Parathyroid adenoma (tissue), 2 donors: Measurements from ENCODE around the gene OR9Q1.

Experiments
- H2AFZ ChIP-seq: fragments of 300-600 bp; sonication (generic); one replicate; pipeline ENCODE4 v1.7.0; 2017; ENCODE audit warnings: antibody characterized with exemption, mild to moderate bottlenecking
- H3K27ac ChIP-seq: fragments of 300-600 bp; sonication (generic); one replicate; pipeline ENCODE4 v1.7.0; 2017
- H3K27me3 ChIP-seq: fragments of 300-600 bp; sonication (generic); one replicate; pipeline ENCODE4 v1.7.0; 2017; ENCODE audit warnings: low read length; ENCODE audit not compliant: control insufficient read depth, insufficient read depth
- H3K36me3 ChIP-seq: fragments of 300-600 bp; sonication (generic); one replicate; pipeline ENCODE4 v1.7.0; 2017; ENCODE audit warnings: low read length; ENCODE audit not compliant: control insufficient read depth, insufficient read depth
- H3K4me1 ChIP-seq: fragments of 300-600 bp; sonication (generic); one replicate; pipeline ENCODE4 v1.7.0; 2017; ENCODE audit warnings: control low read depth
- H3K4me2 ChIP-seq: fragments of 300-600 bp; sonication (generic); one replicate; pipeline ENCODE4 v1.7.0; 2017; ENCODE audit warnings: low read length
- H3K4me3 ChIP-seq: fragments of 300-600 bp; sonication (generic); one replicate; pipeline ENCODE4 v1.7.0; 2017; ENCODE audit warnings: low read depth, low read length
- H3K79me2 ChIP-seq: fragments of 300-600 bp; sonication (generic); one replicate; pipeline ENCODE4 v1.7.0; 2017; ENCODE audit warnings: control low read depth
- H3K9ac ChIP-seq: fragments of 300-600 bp; sonication (generic); one replicate; pipeline ENCODE4 v1.7.0; 2017; ENCODE audit warnings: mild to moderate bottlenecking
- H3K9me3 ChIP-seq: fragments of 300-600 bp; sonication (generic); one replicate; pipeline ENCODE4 v1.7.0; 2017; ENCODE audit warnings: low read length; ENCODE audit not compliant: control insufficient read depth
- TF ChIP-seq, protein P1 (sequence below): fragments of 300-600 bp; sonication (generic); IDR thresholded peaks from one replicate; pipeline ENCODE4 v1.7.0; 2017; ENCODE audit warnings: antibody characterized with exemption, mild to moderate bottlenecking
- donor health status: primary hyperparathyroidism.

OR9Q1 gene

DNA sequence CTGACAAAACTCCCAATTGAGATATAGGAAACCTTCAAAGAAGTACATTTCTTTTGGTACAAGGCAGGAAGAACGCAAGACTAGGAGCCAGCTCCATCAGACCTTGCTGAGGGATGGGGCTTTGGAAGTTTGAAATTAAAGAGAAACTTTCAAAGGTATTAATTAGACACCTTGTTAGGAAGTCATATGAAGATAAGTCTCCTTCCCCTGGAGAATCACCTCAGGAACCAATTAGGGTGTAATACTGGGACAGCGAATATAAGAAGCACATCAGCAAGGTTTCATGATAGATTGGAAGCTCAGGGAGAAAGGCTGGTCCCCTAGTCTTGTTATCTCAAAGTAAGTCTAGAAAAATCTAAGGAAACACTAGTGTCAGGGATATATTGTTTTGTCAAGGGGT, 165.1 kb downstream of the OR9Q1 start, which contains the start of gene OR9Q2:
Gene OR9Q2 (plus strand): TSS at position 301 of the 400 bp plus-strand sequence. CDS start 1,421 bp downstream, outside the sequence.
- Histone ChIP-seq H2AFZ (no peak within 1 kb of the TSS), H3K4me3 (no peak within 1 kb of the TSS), H3K79me2 (no peaks in the 10 kb centered on the region), H3K27ac (no peak within 1 kb of the TSS), H3K4me1 (no peaks in the 10 kb centered on the region), H3K27me3 (no peaks in the 10 kb centered on the region), H3K4me2 (no peak within 1 kb of the TSS), H3K9ac (no peak within 1 kb of the TSS), H3K9me3 (no peaks in the 10 kb centered on the region), H3K36me3 (no peaks in the 10 kb centered on the region)
- TF ChIP-seq, protein P1, sequence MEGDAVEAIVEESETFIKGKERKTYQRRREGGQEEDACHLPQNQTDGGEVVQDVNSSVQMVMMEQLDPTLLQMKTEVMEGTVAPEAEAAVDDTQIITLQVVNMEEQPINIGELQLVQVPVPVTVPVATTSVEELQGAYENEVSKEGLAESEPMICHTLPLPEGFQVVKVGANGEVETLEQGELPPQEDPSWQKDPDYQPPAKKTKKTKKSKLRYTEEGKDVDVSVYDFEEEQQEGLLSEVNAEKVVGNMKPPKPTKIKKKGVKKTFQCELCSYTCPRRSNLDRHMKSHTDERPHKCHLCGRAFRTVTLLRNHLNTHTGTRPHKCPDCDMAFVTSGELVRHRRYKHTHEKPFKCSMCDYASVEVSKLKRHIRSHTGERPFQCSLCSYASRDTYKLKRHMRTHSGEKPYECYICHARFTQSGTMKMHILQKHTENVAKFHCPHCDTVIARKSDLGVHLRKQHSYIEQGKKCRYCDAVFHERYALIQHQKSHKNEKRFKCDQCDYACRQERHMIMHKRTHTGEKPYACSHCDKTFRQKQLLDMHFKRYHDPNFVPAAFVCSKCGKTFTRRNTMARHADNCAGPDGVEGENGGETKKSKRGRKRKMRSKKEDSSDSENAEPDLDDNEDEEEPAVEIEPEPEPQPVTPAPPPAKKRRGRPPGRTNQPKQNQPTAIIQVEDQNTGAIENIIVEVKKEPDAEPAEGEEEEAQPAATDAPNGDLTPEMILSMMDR, result no peak

DNA sequence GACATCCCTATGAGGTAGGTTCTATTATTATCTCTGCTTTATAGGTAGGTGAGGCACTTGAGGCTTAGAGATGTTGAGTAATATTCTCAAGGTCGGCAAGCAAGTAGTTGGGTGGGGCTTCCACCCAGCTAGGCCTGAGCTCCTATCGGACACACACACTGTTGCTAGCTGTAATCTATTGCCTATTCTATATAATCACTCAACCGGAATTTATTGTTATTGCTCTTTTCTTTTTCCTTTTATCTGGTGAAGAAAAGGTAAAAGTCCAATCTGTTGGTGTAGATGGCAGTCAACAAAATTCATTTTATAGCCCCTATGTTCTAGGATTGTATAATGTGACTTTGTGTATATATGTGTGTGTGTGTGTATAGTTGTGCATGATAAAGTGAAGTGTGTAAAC, 168.5 kb downstream of the OR9Q1 start:
- no peaks in the 10 kb centered on the region for H3K36me3 ChIP-seq
- H2AFZ ChIP-seq, result no peak overlapping the region
- H3K4me3 ChIP-seq, result no peak overlapping the region
- no peak overlapping the region for H3K4me2 ChIP-seq
- no peaks in the 10 kb centered on the region for H3K27me3 ChIP-seq
- no peaks in the 10 kb centered on the region for H3K4me1 ChIP-seq
- H3K27ac ChIP-seq, result no peak overlapping the region
- H3K79me2 ChIP-seq, result no peaks in the 10 kb centered on the region
- TF ChIP-seq, protein P1, result no peak
- no peaks in the 10 kb centered on the region for H3K9me3 ChIP-seq
- H3K9ac ChIP-seq, result no peak overlapping the region

DNA sequence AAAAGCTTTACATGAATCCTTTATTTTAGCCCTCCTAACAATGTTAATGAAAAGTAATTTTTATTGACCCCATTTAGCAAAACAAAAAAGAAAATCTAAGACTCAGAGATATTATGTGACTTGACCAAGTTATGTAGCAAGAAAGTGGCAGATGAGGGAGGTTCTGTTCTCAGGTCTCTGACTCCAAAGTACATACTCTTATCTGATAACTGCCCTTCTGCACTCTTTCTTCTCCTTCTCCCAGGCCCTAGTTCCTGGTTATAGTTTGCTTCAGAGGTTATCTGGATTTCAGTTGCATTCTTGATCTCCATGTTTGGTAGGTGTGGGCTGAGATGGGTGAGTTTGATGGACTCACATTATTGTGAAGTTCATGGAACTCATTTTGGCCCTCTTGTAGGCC, 169.7 kb downstream of the OR9Q1 start:
- Histone ChIP-seq H3K9me3 (no peaks in the 10 kb centered on the region), H3K36me3 (no peaks in the 10 kb centered on the region), H3K27ac (no peak overlapping the region), H3K4me3 (no peak overlapping the region), H3K9ac (no peak overlapping the region), H3K79me2 (no peaks in the 10 kb centered on the region), H3K4me2 (no peak overlapping the region), H3K27me3 (no peaks in the 10 kb centered on the region), H3K4me1 (no peaks in the 10 kb centered on the region), H2AFZ (no peak overlapping the region)
- TF ChIP-seq, protein P1, result no peak

DNA sequence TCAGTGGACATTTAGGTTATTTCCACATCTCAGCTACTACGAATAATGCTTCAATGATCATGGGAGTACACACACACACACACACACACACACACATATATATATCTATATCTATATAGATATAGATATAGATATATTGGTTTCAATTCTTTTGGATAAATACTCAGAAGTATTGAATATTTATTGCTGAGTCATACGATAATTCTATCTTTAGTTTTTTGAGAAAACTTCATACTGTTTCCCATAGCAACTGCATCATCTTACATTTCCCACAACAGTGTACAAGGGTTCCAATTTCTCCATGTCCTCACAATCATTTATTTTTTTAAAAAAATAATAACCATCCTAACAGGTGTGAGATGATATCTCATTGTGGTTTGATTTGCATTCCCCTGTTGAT, 172.3 kb downstream of the OR9Q1 start:
- TF ChIP-seq, protein P1, result no peak
- Histone ChIP-seq H3K9me3 (no peaks in the 10 kb centered on the region), H3K4me3 (no peak overlapping the region), H3K79me2 (no peaks in the 10 kb centered on the region), H3K27me3 (no peaks in the 10 kb centered on the region), H3K9ac (no peak overlapping the region), H3K36me3 (no peaks in the 10 kb centered on the region), H2AFZ (no peak overlapping the region), H3K4me2 (no peak overlapping the region), H3K4me1 (no peaks in the 10 kb centered on the region), H3K27ac (no peak overlapping the region)

DNA sequence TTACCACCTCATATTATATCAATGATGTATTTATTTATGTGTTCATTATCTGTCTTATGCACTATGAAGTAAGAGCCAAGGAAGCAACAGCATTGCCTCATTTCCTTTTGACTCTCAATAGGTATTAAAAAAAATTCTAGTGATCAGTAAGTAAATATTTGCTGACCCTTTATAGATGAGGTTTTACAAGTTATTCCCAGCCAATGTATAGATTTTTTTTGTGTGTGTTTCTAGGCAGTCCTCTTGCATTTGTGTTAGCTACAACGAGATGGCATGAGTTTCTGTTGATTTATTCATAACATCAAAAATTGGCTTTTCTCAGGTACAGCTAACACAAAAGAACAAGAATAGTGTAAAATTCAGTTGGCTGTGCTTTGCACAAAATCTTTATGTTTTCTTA, 175.6 kb downstream of the OR9Q1 start:
- no peaks in the 10 kb centered on the region for H3K9me3 ChIP-seq
- H3K27me3 ChIP-seq, result no peaks in the 10 kb centered on the region
- no peaks in the 10 kb centered on the region for H3K79me2 ChIP-seq
- H3K36me3 ChIP-seq, result no peaks in the 10 kb centered on the region
- no peak overlapping the region for H2AFZ ChIP-seq
- no peak overlapping the region for H3K27ac ChIP-seq
- H3K9ac ChIP-seq, result no peak overlapping the region
- no peak overlapping the region for H3K4me2 ChIP-seq
- H3K4me3 ChIP-seq, result no peak overlapping the region
- no peaks in the 10 kb centered on the region for H3K4me1 ChIP-seq
- TF ChIP-seq, protein P1, result no peak
